Measurements from ENCODE around the gene GPSM1.
A peak's percentile ranks its signal among the peaks of the same experiment; 100 is the strongest.

GPSM1 gene

DNA sequence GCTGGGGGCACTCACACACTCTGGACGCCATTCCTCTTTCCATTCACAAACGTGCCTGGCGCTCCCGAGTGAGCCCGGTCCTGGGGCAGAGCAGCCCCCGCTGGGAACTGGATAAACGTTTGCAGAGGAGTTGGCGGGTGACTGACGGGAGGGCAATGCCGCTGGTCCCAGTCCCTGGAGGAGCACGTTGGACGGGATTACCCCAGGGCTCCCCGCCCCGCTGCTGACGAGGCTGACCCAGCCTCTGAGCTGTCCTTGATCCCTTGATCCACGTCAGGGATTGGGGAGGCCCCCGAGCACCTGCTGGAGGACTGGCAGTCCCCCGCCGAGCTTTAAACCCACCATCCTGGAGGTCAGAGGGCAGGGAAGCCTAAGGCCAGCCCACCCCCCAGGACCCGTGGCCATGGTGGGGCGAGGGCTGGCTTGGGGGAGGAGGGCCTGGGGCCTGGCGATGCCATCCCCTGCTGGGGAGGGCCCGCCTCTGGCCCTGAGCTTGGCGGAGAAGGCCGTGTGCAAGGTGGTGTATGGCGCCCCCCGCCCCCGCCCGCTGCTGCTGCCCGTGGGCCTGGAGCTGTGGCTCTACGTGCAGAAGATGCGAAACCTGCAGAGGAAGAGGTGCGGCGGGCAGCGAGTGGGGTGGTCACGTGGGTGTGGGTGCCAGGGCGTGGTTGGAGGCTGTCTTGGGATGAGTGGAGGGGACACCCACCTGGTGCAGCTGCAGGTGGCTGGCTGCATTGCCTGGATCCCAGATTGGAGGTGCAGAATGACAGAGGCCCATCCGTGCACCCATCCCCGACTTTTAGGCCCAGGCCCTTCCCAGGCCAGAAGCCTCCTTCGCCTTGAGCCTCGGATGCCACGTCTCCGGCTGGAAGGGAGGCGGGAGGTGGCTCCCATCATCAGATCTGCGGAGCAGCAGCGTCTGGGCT, 4.5 kb downstream of the GPSM1 start:
- no peak for DNase-seq (ENCODE audit: low read depth, low spot score)

DNA sequence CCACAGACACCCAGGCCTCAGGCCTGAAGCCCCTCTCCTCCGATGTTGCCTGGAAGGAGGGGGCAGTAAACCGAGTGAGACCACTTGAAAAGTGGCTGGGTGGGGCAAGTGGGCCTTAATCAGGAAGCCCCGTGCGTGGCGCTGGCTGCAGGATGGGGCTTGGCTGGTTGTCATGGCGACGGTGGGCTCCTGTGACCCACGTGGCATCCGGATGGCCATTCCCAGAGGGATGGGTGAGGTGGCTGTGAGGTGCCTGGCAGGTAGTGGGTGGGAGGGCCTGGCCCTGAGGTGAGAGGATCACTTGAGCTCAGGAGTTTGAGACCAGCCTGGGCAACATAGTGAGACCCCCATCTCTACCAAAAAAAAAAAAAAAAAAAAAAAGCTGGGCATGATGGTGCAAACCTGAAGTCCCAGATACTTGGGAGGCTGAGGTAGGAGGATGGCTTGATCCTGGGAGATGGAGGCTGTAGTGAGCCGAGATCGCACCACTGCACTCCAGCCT, 5.2 kb downstream of the GPSM1 start:
- DNase-seq (ENCODE audit: low read depth, low spot score), result no peak

DNA sequence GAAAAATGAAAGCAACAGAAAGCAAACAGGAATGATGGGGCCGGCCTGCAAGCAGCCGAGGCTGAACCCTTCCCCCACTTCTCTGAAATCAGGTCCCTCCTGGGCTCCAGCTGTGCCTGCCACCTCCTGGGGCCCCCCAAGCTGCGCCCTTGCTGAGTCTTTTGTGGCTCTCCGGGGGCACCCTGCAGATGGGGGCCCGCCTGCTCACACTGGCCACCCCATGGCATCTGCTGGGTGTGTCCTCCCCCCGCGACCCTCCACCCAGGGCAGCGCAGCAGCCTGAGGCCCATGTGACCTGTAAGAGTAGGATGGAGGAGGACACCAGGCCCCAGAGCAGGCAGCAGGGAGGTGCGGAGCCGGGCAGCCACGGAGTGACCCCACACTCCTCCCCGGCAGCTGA, 5.7 kb downstream of the GPSM1 start:
- DNase-seq (ENCODE audit: low read depth, low spot score), result no peak

DNA sequence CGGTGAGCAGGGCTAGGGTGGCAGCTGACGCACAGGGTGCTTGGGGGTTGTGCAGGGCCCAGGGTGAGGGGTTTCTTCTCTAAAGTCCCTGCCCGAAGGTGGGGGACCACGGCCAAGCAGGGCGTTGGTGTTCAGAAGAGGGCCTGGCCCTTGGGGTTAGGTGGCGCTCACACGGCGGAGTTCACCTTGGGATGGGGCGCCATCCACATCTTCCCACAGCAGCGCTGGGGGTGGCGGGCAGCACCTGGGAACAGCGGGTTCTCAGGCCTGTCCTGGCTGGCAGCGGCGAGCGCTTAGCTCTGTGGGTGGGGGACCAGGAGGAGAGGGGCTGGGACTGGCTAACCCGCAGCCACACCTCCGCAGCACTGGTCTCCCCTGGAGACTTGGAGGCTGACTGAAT, 6.1 kb downstream of the GPSM1 start:
- no peak for DNase-seq (ENCODE audit: low read depth, low spot score)

DNA sequence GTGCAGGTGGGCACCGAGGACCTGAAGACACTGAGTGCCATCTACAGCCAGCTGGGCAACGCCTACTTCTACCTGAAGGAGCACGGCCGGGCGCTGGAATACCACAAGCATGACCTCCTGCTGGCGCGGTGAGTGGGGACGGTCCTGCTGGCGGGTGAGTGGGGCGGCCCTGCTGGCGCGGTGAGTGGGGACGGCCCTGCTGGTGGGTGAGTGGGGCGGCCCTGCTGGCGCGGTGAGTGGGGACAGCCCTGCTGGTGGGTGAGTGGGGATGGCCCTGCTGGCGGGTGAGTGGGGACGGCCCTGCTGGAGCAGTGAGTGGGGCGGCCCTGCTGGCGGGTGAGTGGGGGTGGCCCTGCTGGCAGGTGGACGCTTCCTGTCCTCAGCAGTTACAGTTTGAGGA, 7.2 kb downstream of the GPSM1 start:
- DNase-seq (ENCODE audit: low read depth, low spot score), result no peak

DNA sequence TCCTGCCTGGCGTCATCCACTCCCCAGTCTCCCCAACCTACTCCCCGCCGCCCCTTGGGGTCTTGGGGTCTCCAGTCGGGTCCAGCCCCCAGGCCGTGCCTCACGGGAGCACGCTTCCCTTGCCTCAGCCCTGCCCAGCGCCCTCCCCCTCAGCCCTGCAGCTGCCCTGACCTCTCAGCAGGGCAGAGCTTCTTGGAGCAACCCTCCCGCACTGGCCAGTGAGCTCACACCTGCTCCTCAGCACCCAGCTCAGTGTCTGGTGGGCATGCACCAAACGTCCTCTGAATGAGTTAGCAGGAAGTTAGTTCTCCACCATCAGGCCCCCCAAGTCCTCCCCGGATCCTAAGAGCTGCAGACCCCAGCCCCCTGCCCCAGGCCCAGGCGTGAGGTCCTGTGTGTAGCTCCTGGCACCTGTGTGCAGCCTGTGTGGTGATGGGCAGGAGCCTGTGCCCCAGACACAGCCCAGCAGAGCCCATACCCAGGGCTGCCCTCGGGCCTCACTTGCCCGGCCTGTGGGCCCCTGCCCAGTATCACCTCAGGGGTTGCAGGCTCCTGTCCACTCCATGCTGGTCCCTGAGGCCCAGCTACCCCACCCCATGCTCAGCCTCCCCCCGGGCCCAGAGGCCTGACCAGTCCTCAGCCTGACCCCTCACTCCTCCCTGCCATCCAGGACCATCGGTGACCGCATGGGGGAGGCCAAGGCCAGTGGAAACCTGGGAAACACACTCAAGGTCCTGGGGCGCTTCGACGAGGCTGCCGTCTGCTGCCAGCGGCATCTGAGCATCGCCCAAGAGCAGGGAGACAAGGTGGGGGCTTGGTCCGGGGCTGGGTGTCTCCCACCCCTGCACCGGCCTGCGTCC, 8.2 kb downstream of the GPSM1 start:
- no peak for DNase-seq (ENCODE audit: low read depth, low spot score)

DNA sequence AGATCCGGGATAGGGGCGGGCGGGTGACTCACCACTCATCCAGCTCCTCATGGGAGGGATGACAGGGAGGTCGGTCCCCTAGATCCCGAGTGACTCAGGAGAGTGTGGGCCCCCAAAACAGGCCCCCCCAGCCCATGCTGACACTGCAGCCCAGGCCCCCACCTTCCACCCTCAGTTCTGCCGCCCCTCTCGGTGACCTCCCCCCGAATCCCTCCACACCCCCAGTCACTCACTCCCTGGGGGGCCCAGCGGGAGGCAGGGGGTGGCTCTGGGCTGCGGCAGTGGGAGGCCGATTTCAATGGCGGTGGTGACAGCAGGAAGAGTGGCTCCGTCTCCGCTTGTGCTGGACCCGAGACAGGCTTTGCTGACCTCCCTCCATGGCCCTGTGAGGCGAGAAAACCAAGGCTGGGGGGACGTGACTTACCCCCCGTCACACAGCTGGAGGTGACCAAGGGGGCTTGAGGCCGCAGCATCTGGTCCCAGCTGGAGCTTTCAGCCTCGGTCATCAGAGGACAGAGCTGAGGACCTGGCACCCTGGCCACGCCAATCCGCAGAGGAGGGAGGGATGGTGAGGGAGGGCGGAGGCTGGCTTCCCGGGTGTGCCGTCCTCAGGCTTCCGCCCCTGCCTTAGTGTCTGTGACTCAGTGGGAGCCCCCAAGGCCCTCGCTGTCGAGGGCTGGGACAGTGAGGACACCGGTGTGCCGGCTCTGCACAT, 9.0 kb downstream of the GPSM1 start:
- DNase-seq (ENCODE audit: low read depth, low spot score), result peak; percentile 76

DNA sequence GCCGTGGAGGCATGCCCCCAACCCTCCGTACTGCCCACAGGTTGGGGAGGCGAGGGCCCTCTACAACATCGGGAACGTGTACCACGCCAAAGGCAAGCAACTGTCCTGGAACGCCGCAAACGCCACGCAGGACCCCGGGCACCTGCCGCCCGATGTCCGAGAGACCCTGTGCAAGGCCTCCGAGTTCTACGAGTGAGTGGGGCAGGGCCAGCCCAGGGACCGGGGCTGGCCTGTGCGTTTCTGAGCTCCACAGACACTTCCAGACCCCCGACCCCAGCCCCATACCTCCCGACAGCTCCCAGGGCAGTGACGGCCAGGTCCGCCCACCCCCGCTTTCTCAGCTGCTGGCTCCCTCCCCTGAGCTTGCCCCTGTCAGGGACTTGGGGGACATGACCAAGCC, 9.5 kb downstream of the GPSM1 start:
- no peak for DNase-seq (ENCODE audit: low read depth, low spot score)

DNA sequence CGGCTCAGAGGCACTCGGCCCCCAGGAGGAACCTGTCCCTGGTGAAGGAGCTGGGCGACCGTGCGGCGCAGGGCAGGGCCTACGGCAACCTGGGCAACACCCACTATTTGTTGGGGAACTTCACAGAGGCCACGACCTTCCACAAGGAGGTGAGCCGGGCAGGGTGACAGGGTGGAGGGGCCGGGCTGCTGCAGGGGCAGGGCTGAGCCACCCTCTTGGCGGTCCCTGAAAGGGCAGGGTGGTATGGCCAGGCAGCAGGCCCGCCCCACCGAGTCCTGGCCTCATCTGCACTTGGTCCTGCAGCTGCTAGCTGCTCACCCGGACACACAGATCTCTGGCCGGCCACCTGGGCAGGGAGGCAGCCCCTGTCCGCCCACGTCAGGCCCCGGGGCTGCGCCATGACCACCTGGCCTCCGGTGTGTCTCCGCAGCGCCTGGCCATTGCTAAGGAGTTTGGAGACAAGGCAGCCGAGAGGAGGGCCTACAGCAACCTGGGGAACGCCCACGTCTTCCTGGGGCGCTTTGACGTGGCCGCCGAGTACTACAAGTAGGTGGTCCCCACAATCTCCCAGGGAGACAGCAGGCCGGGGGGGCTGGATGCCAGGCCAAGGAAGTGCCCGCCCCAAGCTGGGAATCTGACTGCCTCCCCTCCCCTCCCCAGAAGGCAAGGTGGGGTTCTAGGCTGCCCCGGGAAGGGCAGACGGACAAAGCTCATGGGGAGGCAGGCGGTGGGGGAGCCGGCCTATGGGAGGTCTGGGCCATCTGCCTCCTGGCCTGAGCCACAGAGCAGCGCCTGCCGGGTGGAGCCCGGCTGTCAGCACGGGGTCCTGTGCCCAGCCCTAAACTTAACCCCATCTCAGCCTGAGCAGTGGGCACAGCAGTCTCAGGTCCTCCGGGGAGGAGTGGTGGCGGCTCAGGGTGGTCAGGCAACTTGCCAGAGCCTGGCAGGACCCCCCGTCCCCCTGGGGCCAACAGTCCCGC, 10.4 kb downstream of the GPSM1 start:
- no peak for DNase-seq (ENCODE audit: low read depth, low spot score)

DNA sequence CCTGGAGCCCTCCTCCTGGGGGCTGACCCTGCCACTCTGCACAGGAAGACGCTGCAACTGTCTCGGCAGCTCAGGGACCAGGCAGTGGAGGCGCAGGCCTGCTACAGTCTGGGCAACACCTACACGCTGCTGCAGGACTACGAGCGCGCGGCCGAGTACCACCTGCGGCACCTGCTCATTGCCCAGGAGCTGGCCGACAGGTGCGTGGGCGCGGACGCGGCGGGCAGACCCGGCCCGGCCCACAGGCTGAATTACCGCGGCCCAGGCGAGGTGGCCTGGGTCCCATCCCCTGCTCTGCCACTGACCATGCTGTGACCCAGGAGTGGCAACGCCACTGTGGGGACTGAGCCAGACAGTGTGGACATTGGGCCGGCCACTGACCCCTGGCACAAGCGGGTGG, 11.2 kb downstream of the GPSM1 start:
- DNase-seq (ENCODE audit: low read depth, low spot score), result no peak

DNA sequence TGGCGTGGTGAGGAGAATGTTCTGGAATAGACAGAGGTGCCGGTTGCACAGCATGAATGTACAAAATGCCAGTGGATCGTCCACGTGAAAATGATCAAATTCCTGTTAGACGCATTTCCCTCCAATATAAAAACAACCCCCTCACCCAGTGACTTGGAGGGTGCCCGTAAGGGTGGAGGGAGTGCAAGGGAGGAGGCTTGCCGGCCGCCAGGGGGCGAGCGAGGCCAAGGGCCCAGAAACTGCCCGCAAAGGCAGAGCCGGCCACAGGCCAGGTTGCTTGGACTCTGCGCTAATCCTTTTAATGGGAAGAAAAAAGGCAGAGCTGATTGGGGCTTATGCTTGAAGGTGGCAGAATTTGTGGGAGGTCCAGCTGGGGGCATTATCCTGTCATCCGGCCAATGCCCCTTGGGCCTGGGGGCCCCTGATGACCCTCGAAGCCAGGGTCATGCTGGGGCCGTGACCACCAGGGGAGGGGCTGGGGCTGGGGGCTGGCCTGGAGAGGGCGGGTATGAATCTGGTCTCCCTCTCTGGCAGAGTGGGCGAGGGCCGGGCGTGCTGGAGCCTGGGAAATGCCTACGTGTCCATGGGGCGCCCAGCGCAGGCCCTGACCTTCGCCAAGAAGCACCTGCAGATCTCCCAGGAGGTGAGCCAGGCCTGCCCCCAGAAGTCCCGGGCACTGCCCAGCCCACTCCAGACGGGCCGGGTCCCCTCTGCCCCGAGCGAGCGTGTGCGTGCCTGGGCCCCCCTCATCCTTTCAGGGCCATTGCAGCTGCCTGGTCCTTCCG, 12.0 kb downstream of the GPSM1 start:
- DNase-seq (ENCODE audit: low read depth, low spot score), result peak; percentile 86

DNA sequence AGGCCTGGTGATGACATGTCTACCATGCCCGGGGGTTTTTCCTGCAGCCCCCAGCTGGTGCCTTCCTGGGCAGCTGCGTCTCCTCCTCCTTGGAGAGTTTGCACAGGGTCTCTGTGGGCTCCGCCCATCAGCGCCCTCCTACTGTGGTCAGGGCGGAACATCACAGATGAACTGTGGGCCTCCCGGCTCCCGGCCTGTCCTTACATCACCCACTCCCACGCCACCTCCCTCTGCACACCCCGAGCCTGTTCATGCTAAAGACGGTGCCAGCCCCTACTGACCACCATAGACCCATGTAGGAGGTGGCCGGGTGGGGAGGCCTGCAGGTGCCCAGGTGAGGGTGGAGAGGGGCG, 12.6 kb downstream of the GPSM1 start:
- no peak for DNase-seq (ENCODE audit: low read depth, low spot score)

DNA sequence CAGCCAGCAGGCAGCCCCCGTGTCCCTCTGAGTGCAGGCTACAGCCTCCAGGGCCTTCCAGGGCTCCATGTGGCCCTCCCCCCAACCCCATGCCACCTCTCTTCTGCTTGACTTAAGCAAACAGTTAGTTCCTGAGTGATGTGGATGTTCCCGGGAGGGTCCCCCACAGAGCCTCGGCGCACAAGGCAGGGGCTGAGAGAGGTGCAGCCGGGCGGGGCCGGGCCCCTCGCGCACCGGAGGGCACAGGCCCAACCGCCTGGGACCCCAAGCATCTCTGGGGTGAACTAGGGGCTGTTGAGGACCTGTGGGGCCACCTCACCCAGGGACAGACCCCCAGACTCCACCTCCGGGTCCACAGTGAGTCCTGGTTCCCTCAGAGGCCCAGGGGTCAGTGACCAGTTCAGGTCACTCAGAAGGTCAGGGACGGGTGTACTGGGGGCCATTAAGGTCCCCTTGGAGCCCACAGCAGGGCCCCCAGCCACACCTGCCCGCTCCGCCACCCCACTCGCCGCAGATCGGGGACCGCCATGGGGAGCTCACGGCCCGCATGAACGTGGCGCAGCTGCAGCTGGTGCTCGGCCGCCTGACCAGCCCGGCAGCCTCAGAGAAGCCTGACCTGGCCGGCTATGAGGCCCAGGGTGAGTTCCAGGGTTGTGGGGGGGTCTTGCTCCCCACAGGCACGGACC, 13.2 kb downstream of the GPSM1 start:
- no peak for DNase-seq (ENCODE audit: low read depth, low spot score)

DNA sequence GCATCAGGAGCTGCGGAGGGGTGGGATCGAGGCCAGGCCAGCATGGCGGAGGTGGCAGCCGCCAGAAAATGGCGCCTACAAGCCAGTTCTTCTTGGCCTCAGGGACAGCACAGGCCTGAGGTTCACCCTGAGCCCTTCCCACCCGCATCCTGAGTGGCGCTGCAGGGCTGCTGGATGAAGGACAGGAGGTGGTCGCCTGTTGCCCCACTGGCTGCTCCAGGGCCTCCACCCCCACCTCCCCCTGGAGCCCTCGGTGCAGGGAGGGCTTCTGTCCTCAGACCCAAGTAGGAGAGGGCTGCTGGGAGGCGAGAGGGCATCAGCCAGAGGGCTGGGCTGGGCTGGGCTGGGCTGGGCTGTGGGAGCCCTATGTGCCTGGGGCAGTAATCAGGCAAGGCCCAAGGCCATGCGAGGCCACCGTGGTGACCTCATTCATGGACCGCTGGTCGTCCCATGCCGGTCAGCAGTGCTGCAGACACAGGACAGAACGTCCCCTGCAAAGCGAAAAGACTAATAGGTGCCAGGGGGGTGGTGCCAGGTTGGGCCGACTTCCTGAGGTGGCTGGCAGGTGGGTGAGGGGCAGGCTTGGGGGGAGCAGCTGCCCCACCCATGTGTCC, 13.8 kb downstream of the GPSM1 start:
- DNase-seq (ENCODE audit: low read depth, low spot score), result no peak

DNA sequence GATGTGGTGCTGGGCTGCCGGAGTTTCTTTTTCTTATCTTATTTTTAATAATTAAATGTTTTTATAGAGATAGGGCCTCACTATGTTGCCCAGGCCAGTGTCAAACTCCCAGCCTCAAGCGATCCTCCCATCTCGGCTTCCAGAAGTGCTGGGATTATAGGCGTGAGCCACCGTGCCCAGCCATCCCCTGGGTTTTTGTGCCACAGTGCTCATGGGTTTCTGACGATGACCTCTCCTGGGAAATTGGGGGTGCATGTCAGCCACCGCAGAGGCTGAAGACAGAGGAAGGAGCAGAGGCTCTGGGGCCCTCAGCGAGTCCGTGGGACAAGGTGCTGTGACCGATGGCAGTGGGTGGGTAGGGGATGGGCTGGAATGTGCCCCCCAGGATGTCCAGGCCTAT, 14.4 kb downstream of the GPSM1 start:
- no peak for DNase-seq (ENCODE audit: low read depth, low spot score)

DNA sequence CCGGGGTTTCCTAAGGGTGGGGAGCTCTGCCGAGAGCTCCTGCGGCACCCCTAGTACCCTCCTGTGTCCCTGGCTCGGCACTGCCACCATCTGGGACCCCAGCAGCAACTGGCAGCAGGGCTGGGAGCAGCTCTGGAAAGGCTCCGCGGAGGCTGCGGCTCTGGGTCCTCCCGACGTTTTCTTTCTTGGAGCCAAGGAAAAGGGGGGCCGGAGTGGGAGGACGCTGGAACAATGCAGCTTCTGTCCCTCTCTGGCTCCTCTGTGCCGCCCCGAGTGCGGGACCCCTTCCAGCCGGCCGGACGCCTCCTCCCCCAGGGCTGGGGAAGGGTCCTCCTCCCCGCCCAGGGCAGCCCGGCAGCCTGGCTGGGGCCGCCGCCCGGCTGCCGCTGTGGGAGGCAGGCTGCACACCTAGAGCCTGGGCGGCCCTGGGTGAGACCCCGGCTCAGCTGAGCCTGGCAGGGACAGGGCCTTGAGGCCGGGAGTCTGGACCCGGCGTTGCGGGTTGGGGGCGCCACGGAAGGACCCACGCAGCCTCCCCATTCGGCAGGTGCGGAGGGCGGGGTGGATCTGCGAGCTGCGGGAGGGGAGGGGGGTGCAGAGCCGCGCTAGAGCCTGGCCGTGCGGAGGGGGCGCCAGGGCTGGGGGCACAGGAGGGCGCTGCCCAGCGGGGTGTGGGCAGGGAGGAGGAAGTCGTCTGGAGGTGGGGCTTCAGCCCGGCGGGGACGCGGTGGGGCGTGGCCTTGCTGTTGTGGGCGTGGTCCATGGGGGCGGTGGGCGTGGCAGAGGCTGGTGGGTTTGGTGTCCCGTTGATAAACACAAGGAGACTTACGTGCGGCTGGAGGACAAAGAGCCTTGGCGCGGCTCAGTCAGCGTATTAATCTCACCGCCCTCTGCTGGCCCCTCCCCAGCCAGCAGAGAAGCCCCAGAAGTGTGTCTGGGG, 15.1 kb downstream of the GPSM1 start:
- peak; percentile 93 for DNase-seq (ENCODE audit: low read depth, low spot score)

DNA sequence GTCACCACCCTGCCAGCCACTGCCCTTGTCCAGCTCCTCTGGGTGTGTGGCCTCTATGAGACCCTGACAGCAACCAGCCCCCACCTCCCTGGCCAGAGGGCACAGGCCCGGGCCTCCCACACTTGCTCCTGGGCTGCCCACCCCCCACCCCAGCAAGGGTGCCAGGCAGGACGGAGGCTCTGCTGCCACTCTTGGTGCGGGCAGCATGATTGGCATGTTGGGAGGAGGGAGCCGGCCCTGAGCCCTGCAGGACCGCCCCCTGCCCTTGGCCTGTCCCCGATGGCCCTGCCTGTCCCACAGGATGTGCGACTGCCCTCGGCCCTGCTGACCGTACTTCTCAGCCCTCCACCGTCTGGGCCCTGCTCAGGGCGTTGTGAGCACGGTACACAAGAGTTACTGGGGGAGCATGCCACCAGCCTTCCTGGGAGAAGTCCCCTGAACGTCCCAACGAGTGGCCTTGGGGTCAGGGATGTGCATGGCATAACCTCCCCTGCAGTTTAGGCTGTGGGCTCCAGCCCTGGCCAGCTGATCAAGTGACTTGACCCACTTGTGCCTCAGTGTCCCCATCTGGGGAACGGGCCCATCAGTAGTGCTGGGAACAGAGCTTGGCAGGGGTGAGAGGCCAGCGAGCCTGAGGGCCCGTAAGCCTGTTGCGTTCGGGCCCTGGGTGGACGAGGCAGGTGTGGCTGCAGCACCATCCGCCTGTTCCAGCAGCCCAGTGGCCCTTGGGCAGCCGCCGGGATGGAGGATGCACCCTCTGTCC, 16.0 kb downstream of the GPSM1 start:
- DNase-seq (ENCODE audit: low read depth, low spot score), result no peak
